T-helper 1 cell treated with Interleukin-12 subunit alpha and Interleukin-12 subunit beta and Interleukin-4 antibody, amounts not matched to agents 30 μg/mL and 1 μg/mL, for 36 hours (primary cell): ENCODE measurements around the gene VGLL4.

Experiments used
- H3K27ac Mint-ChIP-seq: one replicate; pipeline ENCODE4 v1.8.0; 2021; ENCODE audit warnings: mild to moderate bottlenecking, mixed read lengths
- H3K27me3 Mint-ChIP-seq: one replicate; pipeline ENCODE4 v1.8.0; 2021; ENCODE audit warnings: low read depth, mixed read lengths
- H3K36me3 Mint-ChIP-seq: one replicate; pipeline ENCODE4 v1.8.0; 2021; ENCODE audit warnings: low read depth, mixed read lengths
- H3K4me1 Mint-ChIP-seq: one replicate; pipeline ENCODE4 v1.8.0; 2021; ENCODE audit warnings: low read depth, mixed read lengths
- H3K4me3 Mint-ChIP-seq: one replicate; pipeline ENCODE4 v1.8.0; 2021; ENCODE audit warnings: mild to moderate bottlenecking, moderate library complexity, mixed read lengths
- H3K9me3 Mint-ChIP-seq: one replicate; pipeline ENCODE4 v1.8.0; 2021; ENCODE audit warnings: mixed read lengths

The VGLL4 gene

GRCh38 chr3:11566478-11566877 lies 77.2 kb downstream of the VGLL4 start:
- peaks cover 6% of the 10 kb centered on the region for H3K36me3 Mint-ChIP-seq
- H3K9me3 Mint-ChIP-seq: no peaks in the 10 kb centered on the region
- no peaks in the 10 kb centered on the region for H3K4me1 Mint-ChIP-seq
- H3K27me3 Mint-ChIP-seq: no peaks in the 10 kb centered on the region
- H3K27ac Mint-ChIP-seq: peak overlapping the region; percentile 34
- H3K4me3 Mint-ChIP-seq: no peak overlapping the region

- H3K4me1 Mint-ChIP-seq: no peaks in the 10 kb centered on the region
- H3K36me3 Mint-ChIP-seq: peaks cover 6% of the 10 kb centered on the region
- H3K27me3 Mint-ChIP-seq: no peaks in the 10 kb centered on the region
- no peak overlapping the region for H3K27ac Mint-ChIP-seq
- no peaks in the 10 kb centered on the region for H3K9me3 Mint-ChIP-seq
- H3K4me3 Mint-ChIP-seq: no peak overlapping the region
Measured at GRCh38 chr3:11565932-11566331, 77.8 kb downstream of the VGLL4 start.

- peaks cover 6% of the 10 kb centered on the region for H3K36me3 Mint-ChIP-seq
- no peak overlapping the region for H3K27ac Mint-ChIP-seq
- H3K4me3 Mint-ChIP-seq: no peak overlapping the region
- no peaks in the 10 kb centered on the region for H3K27me3 Mint-ChIP-seq
- H3K4me1 Mint-ChIP-seq: no peaks in the 10 kb centered on the region
- no peaks in the 10 kb centered on the region for H3K9me3 Mint-ChIP-seq
Measured at GRCh38 chr3:11565492-11565891, 78.2 kb downstream of the VGLL4 start.

- Mint-ChIP-seq H3K27ac (no peak overlapping the region), H3K9me3 (no peaks in the 10 kb centered on the region), H3K4me3 (no peak overlapping the region), H3K4me1 (no peaks in the 10 kb centered on the region), H3K36me3 (peaks cover 6% of the 10 kb centered on the region), H3K27me3 (no peaks in the 10 kb centered on the region)
Measured at GRCh38 chr3:11565072-11565471, 78.6 kb downstream of the VGLL4 start.

GRCh38 chr3:11564577-11565001 lies 79.1 kb downstream of the VGLL4 start:
- H3K4me3 Mint-ChIP-seq: no peak overlapping the region

GRCh38 chr3:11563865-11564185 lies 79.9 kb downstream of the VGLL4 start:
- no peaks in the 10 kb centered on the region for H3K4me1 Mint-ChIP-seq
- no peak overlapping the region for H3K4me3 Mint-ChIP-seq
- H3K27me3 Mint-ChIP-seq: no peaks in the 10 kb centered on the region
- peaks cover 6% of the 10 kb centered on the region for H3K36me3 Mint-ChIP-seq
- no peaks in the 10 kb centered on the region for H3K9me3 Mint-ChIP-seq
- H3K27ac Mint-ChIP-seq: no peak overlapping the region

More at GRCh38 chr3:11564577-11565001, 79.1 kb downstream of the VGLL4 start:
- Mint-ChIP-seq H3K9me3 (no peaks in the 10 kb centered on the region), H3K27ac (no peak overlapping the region), H3K4me1 (no peaks in the 10 kb centered on the region), H3K36me3 (peaks cover 6% of the 10 kb centered on the region), H3K27me3 (no peaks in the 10 kb centered on the region)

- Mint-ChIP-seq H3K4me3 (no peak overlapping the region), H3K27ac (no peak overlapping the region), H3K4me1 (no peaks in the 10 kb centered on the region), H3K36me3 (peaks cover 6% of the 10 kb centered on the region), H3K9me3 (no peaks in the 10 kb centered on the region), H3K27me3 (no peaks in the 10 kb centered on the region)
Measured at GRCh38 chr3:11563159-11563864, 80.4 kb downstream of the VGLL4 start.

- H3K4me1 Mint-ChIP-seq: peaks cover 5% of the 10 kb centered on the region
- H3K27me3 Mint-ChIP-seq: no peaks in the 10 kb centered on the region
- no peak overlapping the region for H3K4me3 Mint-ChIP-seq
- H3K27ac Mint-ChIP-seq: no peak overlapping the region
- no peaks in the 10 kb centered on the region for H3K9me3 Mint-ChIP-seq
- peaks cover 6% of the 10 kb centered on the region for H3K36me3 Mint-ChIP-seq
Measured at GRCh38 chr3:11562277-11562881, 81.3 kb downstream of the VGLL4 start.

GRCh38 chr3:11560746-11561145 lies 83.0 kb downstream of the VGLL4 start:
- no peak overlapping the region for H3K27ac Mint-ChIP-seq

GRCh38 chr3:11559816-11560633 lies 83.7 kb downstream of the VGLL4 start:
- Mint-ChIP-seq H3K27ac (peak overlapping the region; percentile 45), H3K9me3 (no peaks in the 10 kb centered on the region), H3K4me3 (no peak overlapping the region), H3K36me3 (peaks cover 7% of the 10 kb centered on the region), H3K4me1 (peaks cover 5% of the 10 kb centered on the region), H3K27me3 (no peaks in the 10 kb centered on the region)

More at GRCh38 chr3:11560746-11561145, 83.0 kb downstream of the VGLL4 start:
- H3K4me1 Mint-ChIP-seq: peaks cover 5% of the 10 kb centered on the region
- H3K36me3 Mint-ChIP-seq: peaks cover 7% of the 10 kb centered on the region
- no peak overlapping the region for H3K4me3 Mint-ChIP-seq
- H3K27me3 Mint-ChIP-seq: no peaks in the 10 kb centered on the region
- H3K9me3 Mint-ChIP-seq: no peaks in the 10 kb centered on the region

- Mint-ChIP-seq H3K4me3 (no peak overlapping the region), H3K4me1 (peaks cover 5% of the 10 kb centered on the region), H3K9me3 (no peaks in the 10 kb centered on the region), H3K36me3 (peaks cover 7% of the 10 kb centered on the region), H3K27ac (peak overlapping the region; percentile 45), H3K27me3 (no peaks in the 10 kb centered on the region)
Measured at GRCh38 chr3:11558918-11559815, 84.5 kb downstream of the VGLL4 start.

GRCh38 chr3:11558411-11558903 lies 85.3 kb downstream of the VGLL4 start:
- Mint-ChIP-seq H3K4me3 (no peak overlapping the region), H3K36me3 (peaks cover 3% of the 10 kb centered on the region), H3K9me3 (no peaks in the 10 kb centered on the region)

GRCh38 chr3:11558002-11558401 lies 85.7 kb downstream of the VGLL4 start:
- H3K4me3 Mint-ChIP-seq: no peak overlapping the region
- H3K27me3 Mint-ChIP-seq: no peaks in the 10 kb centered on the region
- peaks cover 3% of the 10 kb centered on the region for H3K36me3 Mint-ChIP-seq
- no peaks in the 10 kb centered on the region for H3K9me3 Mint-ChIP-seq
- peaks cover 5% of the 10 kb centered on the region for H3K4me1 Mint-ChIP-seq
- peak overlapping the region; percentile 15 for H3K27ac Mint-ChIP-seq

More at GRCh38 chr3:11558411-11558903, 85.3 kb downstream of the VGLL4 start:
- H3K4me1 Mint-ChIP-seq: peaks cover 5% of the 10 kb centered on the region
- H3K27me3 Mint-ChIP-seq: no peaks in the 10 kb centered on the region
- no peak overlapping the region for H3K27ac Mint-ChIP-seq
